ENCODE results near the gene NME3. TPM values are rescaled to one million over a fixed set of nuclear protein-coding genes. Genes with fewer than 3 reads are reported as not detected.

NME3 gene
- total and polyA plus RNA-seq, 2 of the 13 experiments (the other 11 are each of a cell fraction or from before 2014, with no cell fraction given): 10.4 to 15.9 TPM

GRCh38 chr16:1793578-1794220 lies 22.4 kb upstream of the NME3 start, which contains the start of gene IGFALS:
TSS of gene IGFALS (minus strand) at chr16:1793705. CDS start at chr16:1793652, 53 bp downstream.
- intact Hi-C loops (cut with micrococcal nuclease; ENCODE audit: unreplicated experiment): loop anchor here (1.0 kb wide), 1 partner anchor 19 kb away; no protein-coding TSS in a partner anchor
- FAIRE-seq (no peak), DNase-seq (ENCODE audit: low spot score) (no peak), ATAC-seq (peak; percentile 45)
- Histone ChIP-seq H3K4me3 (replicated peaks in 1 of 3; ENCODE audit: insufficient read depth in 1 of 3, low read depth in 2 of 3, low read length in 3 of 3) (peak within 1 kb of the TSS; percentile 53 to 75 (median 59)), H3K36me3 (replicated peaks in 1 of 2; ENCODE audit: control insufficient read depth in 1 of 2, insufficient read depth in 2 of 2, low read length in 2 of 2) (0 out of 5 replicates have a peak, but pooled peaks cover 0 to 4% of the 10 kb centered on the region in 2 experiments), H3K27me3 (ENCODE audit: control insufficient read depth in 1 of 2, insufficient read depth in 2 of 2, low read length in 2 of 2) (no peaks in the 10 kb centered on the region), H3K79me2 (ENCODE audit: insufficient read depth, low read length) (no peaks in the 10 kb centered on the region), H3K4me2 (ENCODE audit: low read depth, low read length) (peak within 1 kb of the TSS; percentile 92), H4K20me1 (ENCODE audit: insufficient read depth, low read length) (no peaks in the 10 kb centered on the region), H3K27ac (ENCODE audit: extremely low read length, insufficient read depth, low read length) (peak within 1 kb of the TSS; percentile 65), H3K9me3 (ENCODE audit: low read length) (peaks cover 14% of the 10 kb centered on the region), H2AFZ (ENCODE audit: low read length) (no peak within 1 kb of the TSS), H3K9ac (ENCODE audit: insufficient read depth, low read depth, low read length) (peak within 1 kb of the TSS; percentile 73), H3K4me1 (ENCODE audit: insufficient read depth, low read length) (peaks cover 25% of the 10 kb centered on the region)
- BruUV-seq (replicated peaks): no TSS peak
- in situ Hi-C loops (cut with HindIII; ENCODE audit: extremely low pct_ligation_motif_present, low pct_unique_long_range_greater_than_20kb): no loop called here
- CTCF ChIA-PET (ENCODE audit: low intra/inter-chr PET ratio, low total read pairs): interaction anchor here (1.7 kb wide), 1 partner anchor 19 kb away, joined by 4 read pairs; no protein-coding TSS in a partner anchor
- POLR2A ChIA-PET: interaction anchor here (0.5 to 5.5 kb wide), 10 partner anchors 11 to 149 kb away, joined by 3 to 57 read pairs (median 4); partner anchors contain the start of genes EME2, FAHD1, HAGH and MRPS34
- WGBS (ENCODE audit: low lambda C conversion rate): no CpG with 5 or more reads among the region's 28 CpGs
- TF ChIP-seq ESRRA (CRISPR knock-in tag; IDR thresholded peaks at IDR 0.05; ENCODE audit: low read depth) (0 out of 2 replicates have a peak, but pooled peaks have one; percentile 7), SRY (CRISPR knock-in tag; IDR thresholded peaks at IDR 0.05) (0 out of 2 replicates have a peak, but pooled peaks have one; percentile 32), NONO (IDR thresholded peaks at IDR 0.05) (no peak), NONO (CRISPR knock-in tag; conservative IDR thresholded peaks at IDR 0.05) (peak; percentile 9; the same call in 1 of the 2 replicates), TCF12 (IDR thresholded peaks at IDR 0.05) (no peak), TCF12 (CRISPR knock-in tag; IDR thresholded peaks at IDR 0.05) (no peak), ZNF652 (CRISPR knock-in tag; IDR thresholded peaks at IDR 0.05; ENCODE audit: borderline replicate concordance, low read depth) (peak; percentile 93), HOXA3 (CRISPR knock-in tag; IDR thresholded peaks at IDR 0.05) (no peak), TFAP4 (IDR thresholded peaks at IDR 0.05; ENCODE audit: borderline replicate concordance, low read depth) (peak; percentile 80; the same call in 1 of the 2 replicates), ERF (CRISPR knock-in tag; IDR thresholded peaks at IDR 0.05) (no peak), SKIL (CRISPR knock-in tag; IDR thresholded peaks at IDR 0.05; ENCODE audit: borderline replicate concordance) (no peak), ZNF850 (CRISPR knock-in tag; conservative IDR thresholded peaks at IDR 0.05) (0 out of 2 replicates have a peak, but pooled peaks have one; percentile 23), HDAC1 (CRISPR knock-in tag; IDR thresholded peaks at IDR 0.05) (no peak), PITX1 (CRISPR knock-in tag; IDR thresholded peaks at IDR 0.05) (no peak), ZNF251 (CRISPR knock-in tag; IDR thresholded peaks at IDR 0.05) (no peak), HNRNPK (IDR thresholded peaks at IDR 0.05; ENCODE audit: low read depth, low read length, poor library complexity, severe bottlenecking) (peak; percentile 43), ZNF205 (CRISPR knock-in tag; IDR thresholded peaks at IDR 0.05) (no peak), ZBED4 (CRISPR knock-in tag; IDR thresholded peaks at IDR 0.05; ENCODE audit: borderline replicate concordance) (0 out of 2 replicates have a peak, but pooled peaks have one; percentile 25)

Measured in HepG2 (cell line).